Measurements from ENCODE around the gene HCN3.

DNA sequence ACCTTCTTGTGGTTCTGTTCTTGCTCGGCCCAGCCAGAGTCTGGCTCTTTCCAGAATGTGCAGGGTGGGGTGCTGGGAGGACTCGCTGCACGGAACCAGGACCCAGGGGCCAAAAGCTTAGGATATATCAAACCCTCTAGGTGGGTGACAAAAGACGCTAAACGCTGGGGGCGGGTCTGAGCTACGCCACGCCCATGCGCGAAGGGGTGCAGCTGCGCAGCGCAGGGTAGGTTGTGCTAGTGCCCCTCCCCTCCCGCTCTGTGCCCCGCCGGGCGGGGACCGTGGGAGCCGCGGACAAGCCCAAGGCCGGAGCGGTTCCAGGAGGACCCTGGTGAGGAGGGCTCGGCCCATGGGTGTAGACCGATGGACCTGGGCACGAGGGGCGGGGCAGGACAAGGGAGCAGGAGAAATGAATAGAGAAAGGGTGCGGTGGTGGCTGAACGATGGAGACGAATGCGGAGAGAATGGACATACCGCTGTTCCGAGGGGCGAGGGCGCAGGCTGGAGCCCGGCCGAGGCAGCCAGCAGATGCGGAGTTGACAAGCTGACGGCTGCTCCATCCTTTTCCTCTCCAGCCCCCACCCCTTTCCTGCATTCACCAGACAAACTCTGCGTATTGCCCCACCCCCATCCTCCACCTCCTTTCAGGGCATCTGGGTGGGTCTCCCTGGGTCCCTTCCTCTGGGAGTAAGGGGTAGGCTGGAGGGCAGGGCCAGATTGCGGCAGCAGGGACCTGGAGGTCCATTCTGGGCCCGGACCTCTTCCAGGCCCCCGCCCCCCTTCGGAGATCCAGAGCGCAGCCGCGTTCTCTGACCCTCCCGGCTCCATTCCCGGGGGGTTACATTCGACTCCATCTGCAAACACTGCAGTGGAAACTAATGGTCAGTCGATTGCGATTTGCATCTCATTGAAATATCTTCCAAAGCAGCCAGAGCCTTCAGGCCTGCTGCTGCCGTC, 43.7 kb downstream of the HCN3 start, which contains the start of gene RUSC1:
- TF ChIP-seq, protein P1, sequence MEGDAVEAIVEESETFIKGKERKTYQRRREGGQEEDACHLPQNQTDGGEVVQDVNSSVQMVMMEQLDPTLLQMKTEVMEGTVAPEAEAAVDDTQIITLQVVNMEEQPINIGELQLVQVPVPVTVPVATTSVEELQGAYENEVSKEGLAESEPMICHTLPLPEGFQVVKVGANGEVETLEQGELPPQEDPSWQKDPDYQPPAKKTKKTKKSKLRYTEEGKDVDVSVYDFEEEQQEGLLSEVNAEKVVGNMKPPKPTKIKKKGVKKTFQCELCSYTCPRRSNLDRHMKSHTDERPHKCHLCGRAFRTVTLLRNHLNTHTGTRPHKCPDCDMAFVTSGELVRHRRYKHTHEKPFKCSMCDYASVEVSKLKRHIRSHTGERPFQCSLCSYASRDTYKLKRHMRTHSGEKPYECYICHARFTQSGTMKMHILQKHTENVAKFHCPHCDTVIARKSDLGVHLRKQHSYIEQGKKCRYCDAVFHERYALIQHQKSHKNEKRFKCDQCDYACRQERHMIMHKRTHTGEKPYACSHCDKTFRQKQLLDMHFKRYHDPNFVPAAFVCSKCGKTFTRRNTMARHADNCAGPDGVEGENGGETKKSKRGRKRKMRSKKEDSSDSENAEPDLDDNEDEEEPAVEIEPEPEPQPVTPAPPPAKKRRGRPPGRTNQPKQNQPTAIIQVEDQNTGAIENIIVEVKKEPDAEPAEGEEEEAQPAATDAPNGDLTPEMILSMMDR (IDR thresholded peaks at IDR 0.05), result no peak
- no peak for TF ChIP-seq EZH2phosphoT487 (IDR thresholded peaks at IDR 0.05)
